ENCODE measurements around the gene FIG4. TPM values are rescaled to one million over a fixed set of nuclear protein-coding genes. Genes with fewer than 3 reads are reported as not detected.

FIG4 gene
- total RNA-seq, 1 experiment from 2014 or later = 23.1 TPM

DNA sequence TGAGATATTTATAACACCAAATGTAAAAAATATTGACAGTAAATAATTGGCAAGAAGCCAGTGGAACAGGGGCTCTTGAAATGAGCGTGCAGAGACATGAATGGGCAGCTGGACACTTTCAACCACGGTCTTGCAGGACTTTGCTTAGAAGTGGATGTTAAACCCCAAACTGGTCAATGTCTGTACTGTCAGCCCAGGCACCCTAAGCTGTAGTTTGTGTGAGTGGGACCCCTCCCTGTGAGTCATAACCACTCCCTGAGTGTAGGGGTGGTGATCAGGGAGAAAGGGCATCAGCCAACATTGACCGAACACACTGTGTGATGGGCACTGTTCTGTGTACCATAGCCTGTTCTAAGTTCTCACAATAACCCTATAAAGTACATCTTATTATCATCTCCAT lies 108.6 kb downstream of the FIG4 start:
- Histone ChIP-seq H3K4ac (ENCODE audit: low read depth, low read length) (no peak overlapping the region), H3K4me1 (ENCODE audit: insufficient read depth, low read length) (peaks cover 2% of the 10 kb centered on the region; the same call in 1 of the 2 replicates), H3K79me2 (ENCODE audit: insufficient read depth, low read length) (no peaks in the 10 kb centered on the region), H2BK120ac (ENCODE audit: low read depth, low read length, poor library complexity, severe bottlenecking) (no peak overlapping the region), H3K27me3 (ENCODE audit: insufficient read depth, low read length) (no peaks in the 10 kb centered on the region), H3K56ac (ENCODE audit: insufficient read length, low read depth, low read length) (no peak overlapping the region), H3K14ac (ENCODE audit: insufficient read depth, low read length) (no peak overlapping the region), H4K5ac (ENCODE audit: insufficient read length, low read depth, low read length) (no peak overlapping the region), H4K91ac (ENCODE audit: insufficient read length, low read depth, low read length) (no peak overlapping the region), H2BK12ac (ENCODE audit: insufficient read length, low read depth, low read length) (no peak overlapping the region), H3K23me2 (ENCODE audit: insufficient read length, low read depth, low read length, poor library complexity, severe bottlenecking) (no peaks in the 10 kb centered on the region), H2AK5ac (ENCODE audit: insufficient read length, low read length) (no peak overlapping the region), H3K4me2 (ENCODE audit: insufficient read depth, insufficient read length, low read length) (no peak overlapping the region), H2BK5ac (ENCODE audit: insufficient read length, low read length) (no peak overlapping the region), H3K9ac (ENCODE audit: extremely low read depth, insufficient read length, low read length) (no peak overlapping the region), H3T11ph (ENCODE audit: low read length) (no peak overlapping the region), H3K18ac (ENCODE audit: insufficient read length, low read depth, low read length) (no peak overlapping the region), H4K20me1 (ENCODE audit: control insufficient read depth, insufficient read depth, insufficient read length) (no peaks in the 10 kb centered on the region), H2AFZ (ENCODE audit: low read length) (no peak overlapping the region), H4K8ac (replicated peaks; ENCODE audit: insufficient read length, low read depth, low read length) (no peak overlapping the region), H3K23ac (ENCODE audit: insufficient read length, low read depth, low read length) (no peak overlapping the region), H2BK15ac (ENCODE audit: low read depth, low read length) (no peak overlapping the region), H3K27ac (ENCODE audit: insufficient read length, low read depth, low read length) (no peak overlapping the region), H3K9me3 (ENCODE audit: control insufficient read depth, low read depth, low read length) (no peaks in the 10 kb centered on the region), H3K79me1 (ENCODE audit: insufficient read depth, low read depth, low read length, poor library complexity, severe bottlenecking) (no peaks in the 10 kb centered on the region), H2BK20ac (ENCODE audit: low read depth, low read length, poor library complexity, severe bottlenecking) (no peak overlapping the region)
- Mint-ChIP-seq H3K36me3 (ENCODE audit: insufficient read depth in 1 of 3, low read depth in 3 of 3) (peaks cover 0 to 5% (median 0%) of the 10 kb centered on the region in 3 experiments; a peak in 2 of 7 replicates), H3K27ac (no peak overlapping the region), H3K27me3 (ENCODE audit: low read depth) (no peaks in the 10 kb centered on the region), H3K4me1 (peaks cover under 1 to 5% of the 10 kb centered on the region in 2 experiments), H3K4me3 (no peak overlapping the region), H3K9me3 (no peaks in the 10 kb centered on the region)
- DNase-seq = no peak
- no peak for TF ChIP-seq CTCF (conservative IDR thresholded peaks at IDR 0.05)
- WGBS (ENCODE audit: extremely low coverage, insufficient read length, low lambda C conversion rate) = no CpG with 5 or more reads among the region's 3 CpGs
